ENCODE data around the gene C9orf85.

The C9orf85 gene, protein sequence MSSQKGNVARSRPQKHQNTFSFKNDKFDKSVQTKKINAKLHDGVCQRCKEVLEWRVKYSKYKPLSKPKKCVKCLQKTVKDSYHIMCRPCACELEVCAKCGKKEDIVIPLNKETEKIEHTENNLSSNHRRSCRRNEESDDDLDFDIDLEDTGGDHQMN

DNA sequence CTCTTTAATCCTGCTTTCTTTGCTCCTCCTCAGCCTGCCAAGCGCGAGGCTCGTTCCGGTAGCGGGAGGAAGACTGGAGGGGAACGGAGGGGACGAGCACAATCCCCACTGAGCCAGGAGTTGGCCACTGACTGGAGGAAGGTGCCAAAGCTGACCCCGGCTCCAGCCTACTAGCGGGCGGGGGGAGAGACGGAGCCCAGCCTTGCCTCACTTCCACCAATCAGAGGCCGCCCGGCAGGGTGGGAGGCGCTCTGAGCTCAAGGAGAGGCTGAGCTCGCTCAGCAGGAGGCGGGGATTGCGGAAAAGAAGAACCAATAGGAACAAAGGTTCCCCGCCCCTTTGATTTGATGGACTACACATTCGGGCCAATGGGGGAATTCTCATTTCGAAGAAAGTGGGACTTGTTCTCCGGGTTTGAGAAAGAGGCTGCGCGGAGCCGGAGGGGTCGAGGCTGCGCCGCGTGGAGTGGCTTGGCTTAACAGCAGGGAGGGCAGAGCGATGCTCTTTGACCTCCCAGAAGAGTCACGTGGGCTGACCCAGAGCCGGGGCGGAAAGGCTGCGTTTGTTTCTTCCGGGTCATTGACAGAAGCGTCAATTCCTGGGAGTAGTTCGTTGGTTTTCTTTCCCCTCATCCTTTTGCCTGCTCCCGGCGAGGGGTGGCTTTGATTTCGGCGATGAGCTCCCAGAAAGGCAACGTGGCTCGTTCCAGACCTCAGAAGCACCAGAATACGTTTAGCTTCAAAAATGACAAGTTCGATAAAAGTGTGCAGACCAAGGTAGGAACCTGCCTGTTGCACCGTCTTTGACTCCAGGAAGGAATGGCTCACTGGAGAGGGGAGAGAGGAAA lies at the start of gene C9orf85, which contains the start of gene ABHD17B:
Gene C9orf85, plus strand, starts transcription at position 579 of the 847 bp plus-strand sequence. Its CDS starts 96 bp downstream, at position 675.
Gene ABHD17B, minus strand, starts transcription at position 133 of the 847 bp plus-strand sequence. CDS start 36,113 bp downstream, outside the sequence.
- H3K4me3 ChIP-seq (ENCODE audit: low read depth, low read length), result peak within 1 kb of the TSS; percentile 91

DNA sequence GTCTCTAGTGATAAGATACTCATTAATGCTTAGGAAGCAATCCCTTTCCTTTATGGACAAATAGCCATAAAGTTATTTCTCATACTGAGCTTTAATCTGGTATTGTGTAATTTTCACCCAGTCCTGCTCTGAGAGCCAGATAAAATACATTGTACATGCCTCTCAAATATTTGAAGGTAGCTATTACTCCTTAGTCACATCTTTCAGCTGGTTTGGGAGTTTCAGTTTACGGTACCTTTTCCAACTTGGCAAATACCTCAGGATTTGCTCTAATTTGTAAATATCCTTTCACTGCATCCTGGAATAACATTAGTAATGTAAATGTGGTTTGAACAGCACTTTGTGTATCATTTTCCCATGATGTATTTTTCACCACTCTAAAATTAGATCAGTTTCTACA lies 47.8 kb upstream of the C9orf85 start:
- TF ChIP-seq, protein P1, sequence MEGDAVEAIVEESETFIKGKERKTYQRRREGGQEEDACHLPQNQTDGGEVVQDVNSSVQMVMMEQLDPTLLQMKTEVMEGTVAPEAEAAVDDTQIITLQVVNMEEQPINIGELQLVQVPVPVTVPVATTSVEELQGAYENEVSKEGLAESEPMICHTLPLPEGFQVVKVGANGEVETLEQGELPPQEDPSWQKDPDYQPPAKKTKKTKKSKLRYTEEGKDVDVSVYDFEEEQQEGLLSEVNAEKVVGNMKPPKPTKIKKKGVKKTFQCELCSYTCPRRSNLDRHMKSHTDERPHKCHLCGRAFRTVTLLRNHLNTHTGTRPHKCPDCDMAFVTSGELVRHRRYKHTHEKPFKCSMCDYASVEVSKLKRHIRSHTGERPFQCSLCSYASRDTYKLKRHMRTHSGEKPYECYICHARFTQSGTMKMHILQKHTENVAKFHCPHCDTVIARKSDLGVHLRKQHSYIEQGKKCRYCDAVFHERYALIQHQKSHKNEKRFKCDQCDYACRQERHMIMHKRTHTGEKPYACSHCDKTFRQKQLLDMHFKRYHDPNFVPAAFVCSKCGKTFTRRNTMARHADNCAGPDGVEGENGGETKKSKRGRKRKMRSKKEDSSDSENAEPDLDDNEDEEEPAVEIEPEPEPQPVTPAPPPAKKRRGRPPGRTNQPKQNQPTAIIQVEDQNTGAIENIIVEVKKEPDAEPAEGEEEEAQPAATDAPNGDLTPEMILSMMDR (IDR thresholded peaks at IDR 0.05; ENCODE audit: low read depth, low read length), result no peak
- H3K4me3 ChIP-seq (ENCODE audit: low read depth, low read length), result no peak overlapping the region

More for the DNA sequence above, at the start of gene C9orf85, which contains the start of gene ABHD17B:
- TF ChIP-seq, protein P1 (IDR thresholded peaks at IDR 0.05; ENCODE audit: low read depth, low read length), result no peak

DNA sequence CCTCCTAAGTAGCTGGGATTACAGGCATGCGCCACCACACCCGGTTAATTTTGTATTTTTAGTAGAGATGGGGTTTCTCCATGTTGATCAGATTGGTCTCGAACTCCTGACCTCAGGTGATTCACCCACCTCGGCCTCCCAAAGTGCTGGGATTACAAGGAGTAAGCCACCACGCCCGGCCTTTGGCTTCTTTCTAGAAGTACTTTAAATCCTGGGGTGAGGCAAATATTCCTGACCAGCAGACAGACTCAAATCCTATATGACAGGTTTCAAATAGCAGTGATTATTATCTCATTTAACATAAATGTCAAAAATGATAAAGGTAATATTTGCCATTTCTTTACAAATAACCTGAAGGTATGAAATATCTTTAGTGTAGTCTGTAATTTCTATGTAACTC lies 36.1 kb upstream of the C9orf85 start:
- H3K4me3 ChIP-seq (ENCODE audit: low read depth, low read length), result no peak overlapping the region
- TF ChIP-seq, protein P1 (IDR thresholded peaks at IDR 0.05; ENCODE audit: low read depth, low read length), result no peak

DNA sequence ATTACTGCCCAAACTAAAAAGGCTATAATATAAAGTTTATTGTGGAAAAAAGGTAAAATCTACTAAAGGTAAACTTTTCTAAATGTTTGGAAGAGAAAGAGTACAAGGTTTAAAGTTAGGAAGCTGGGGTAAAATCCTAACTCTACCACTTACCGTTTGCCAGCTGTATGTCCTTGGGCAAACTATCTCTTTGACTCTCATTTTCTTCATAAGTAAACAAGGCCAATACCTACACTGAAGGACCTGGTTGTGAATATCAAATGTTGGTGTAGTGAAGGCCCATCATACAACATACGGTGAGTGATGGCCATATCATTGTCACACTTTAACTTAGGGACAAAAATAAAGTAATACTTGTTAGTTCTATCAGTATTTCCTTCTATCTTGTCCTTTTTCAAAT lies 35.3 kb upstream of the C9orf85 start:
- H3K4me3 ChIP-seq (ENCODE audit: low read depth, low read length), result no peak overlapping the region
- TF ChIP-seq, protein P1 (IDR thresholded peaks at IDR 0.05; ENCODE audit: low read depth, low read length), result no peak

DNA sequence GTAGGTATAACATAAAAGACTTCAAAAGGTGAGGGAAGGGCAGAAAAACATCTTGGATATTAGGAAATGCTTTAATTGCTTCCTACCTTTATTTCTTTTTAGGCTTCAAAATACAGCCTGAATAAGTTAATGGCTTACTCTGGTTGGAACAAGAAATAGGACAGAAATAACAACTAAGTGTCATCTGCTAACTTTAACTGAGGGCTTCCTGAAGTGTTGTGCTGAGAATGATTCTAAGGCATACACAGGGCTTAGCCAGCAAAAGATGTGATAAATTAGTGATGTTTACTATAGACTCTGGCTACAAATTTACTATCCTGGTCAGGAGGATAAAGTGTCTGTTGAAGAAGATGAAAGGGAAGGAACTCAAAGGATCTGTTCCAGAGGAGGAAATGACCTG lies 34.6 kb upstream of the C9orf85 start:
- TF ChIP-seq, protein P1 (IDR thresholded peaks at IDR 0.05; ENCODE audit: low read depth, low read length), result no peak
- no peak overlapping the region for H3K4me3 ChIP-seq (ENCODE audit: low read depth, low read length)

DNA sequence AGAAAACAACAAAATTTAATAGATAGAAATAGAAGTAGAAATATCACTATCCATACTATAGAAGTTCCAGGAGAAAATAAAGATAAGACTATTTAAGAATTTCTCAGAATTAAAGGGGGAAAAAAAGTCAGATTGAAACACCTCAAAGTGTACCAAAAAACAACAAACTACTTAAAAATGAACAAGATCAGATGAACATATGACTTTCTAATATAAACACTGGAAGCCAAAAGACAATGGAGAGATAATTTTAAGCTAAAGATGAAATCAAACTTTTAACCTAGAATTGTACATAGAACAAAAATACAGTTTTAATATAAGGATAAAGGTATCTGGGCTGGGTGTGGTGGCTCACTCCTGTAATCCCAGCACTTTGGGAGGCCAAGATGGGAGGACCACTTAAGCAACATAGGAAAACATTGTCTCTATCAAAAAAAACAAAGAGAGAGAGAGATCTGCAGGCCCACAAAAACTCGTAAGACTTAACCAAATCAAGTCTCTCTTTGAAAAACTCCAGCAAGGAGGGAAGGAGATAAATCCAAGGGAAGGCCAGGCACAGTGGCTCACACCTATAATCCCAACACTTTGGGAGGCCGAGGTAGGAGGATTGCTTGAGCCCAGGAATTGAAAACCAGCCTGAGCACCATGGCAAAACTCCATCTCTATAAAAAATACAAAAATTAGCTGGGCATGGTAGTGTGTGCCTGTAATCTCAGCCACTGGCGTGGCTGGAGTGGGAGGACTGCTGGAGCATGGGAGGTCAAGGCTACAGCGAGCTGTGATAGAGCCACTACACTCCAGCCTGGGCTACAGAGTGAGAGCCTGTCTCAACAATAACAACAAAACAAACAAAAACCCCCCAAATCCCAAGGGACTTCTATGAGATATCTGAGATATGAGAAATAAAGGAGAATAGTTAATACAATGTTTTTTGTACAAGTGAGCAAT lies 32.8 kb upstream of the C9orf85 start:
- TF ChIP-seq, protein P1 (IDR thresholded peaks at IDR 0.05; ENCODE audit: low read depth, low read length), result no peak
- H3K4me3 ChIP-seq (ENCODE audit: low read depth, low read length), result no peak overlapping the region

Data from WI38 (cell line).